ENCODE measurements around the gene P2RX4. TPM values are rescaled to one million over a fixed set of nuclear protein-coding genes. Genes with fewer than 3 reads are reported as not detected.
"Not testable (repeated sequence)": the region's sequence is repeated elsewhere in the genome, so short reads cannot be mapped to it uniquely, and the experiment has no call there.

P2RX4 gene
- total RNA-seq, 1 donor from 2014 or later, result 26.5 TPM

DNA sequence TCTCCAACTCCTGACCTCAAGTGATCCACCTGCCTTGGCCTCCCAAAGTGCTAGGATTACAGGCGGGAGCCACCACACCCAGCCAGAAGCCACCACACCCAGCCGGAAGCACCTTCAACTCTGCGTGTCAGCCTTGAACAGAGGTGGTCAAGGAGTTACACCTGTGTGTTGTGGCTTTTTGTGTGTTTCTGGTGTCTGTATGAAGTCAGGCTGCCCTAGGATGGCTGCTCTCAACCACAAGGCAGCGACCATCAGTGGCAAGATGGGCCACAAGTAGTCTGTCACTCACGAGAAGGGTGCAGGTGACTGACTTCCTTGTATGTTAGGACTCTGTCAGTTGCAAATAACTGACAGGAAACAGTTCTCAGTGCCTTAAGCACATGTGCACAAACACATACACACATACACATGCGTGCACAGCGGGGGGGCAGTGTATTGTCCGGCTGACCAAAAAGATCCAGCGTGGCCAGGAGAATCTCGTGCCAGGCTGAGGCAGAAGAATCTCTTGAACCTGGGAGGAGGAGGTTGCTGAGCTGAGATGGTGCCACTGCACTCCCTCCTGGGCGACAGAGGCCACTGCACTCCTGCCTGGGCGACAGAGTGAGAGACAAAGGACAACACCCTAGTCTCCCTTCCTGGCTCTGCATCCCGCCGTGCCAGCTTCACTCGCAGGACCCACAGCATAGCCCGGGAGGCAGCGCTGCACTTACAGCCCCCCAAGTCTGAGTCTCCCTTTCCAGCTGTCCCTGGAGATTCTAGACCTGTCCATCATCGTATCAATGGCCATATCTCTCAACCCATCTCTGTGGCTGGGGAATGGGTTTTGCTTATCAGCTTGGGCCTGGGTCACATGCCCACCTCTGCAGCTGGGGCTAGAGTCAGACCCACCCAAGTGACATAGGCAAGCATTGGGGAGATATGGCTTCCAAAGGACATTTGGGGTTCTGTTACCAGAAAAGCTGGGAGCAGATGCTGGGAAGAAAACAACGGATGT lies 13.7 kb downstream of the P2RX4 start:
- Histone ChIP-seq H3K4me3 (no peak overlapping the region), H3K27me3 (no peaks in the 10 kb centered on the region), H3K9me3 (no peaks in the 10 kb centered on the region), H3K36me3 (peaks cover 0 to 7% of the 10 kb centered on the region in 2 donors), H3K4me1 (peaks cover under 1% of the 10 kb centered on the region), H3K27ac (no peak overlapping the region)
- DNase-seq (ENCODE audit: extremely low spot score in 2 of 2), result no peak
- intact Hi-C loops (cut with DNase I), result no loop called here
- TF ChIP-seq CTCF (IDR thresholded peaks at IDR 0.05) (no peak), POLR2A (IDR thresholded peaks at IDR 0.05) (no peak), POLR2AphosphoS5 (IDR thresholded peaks at IDR 0.05; ENCODE audit: insufficient read depth in 1 of 2, low read depth in 1 of 2) (no peak)

DNA sequence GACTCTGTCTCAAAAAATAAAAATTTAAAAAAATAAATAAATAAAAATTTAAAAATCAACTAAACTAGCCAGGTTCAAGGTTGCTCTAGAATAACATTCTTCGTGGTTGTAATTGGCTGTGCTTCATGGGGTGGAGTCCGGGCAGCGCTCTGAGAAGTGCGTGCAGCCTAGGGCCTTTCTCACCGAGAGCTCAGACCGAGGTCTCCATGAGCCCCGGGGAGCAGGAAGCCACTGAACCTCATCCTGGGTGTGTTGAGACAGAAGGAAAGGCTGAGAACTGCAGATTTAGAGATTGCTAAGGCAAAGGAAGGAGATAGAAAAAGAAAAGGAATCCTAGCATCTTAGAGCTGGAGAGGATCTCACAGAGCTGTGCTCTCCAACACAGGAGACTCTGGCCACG lies 14.7 kb downstream of the P2RX4 start:
- intact Hi-C loops (cut with DNase I), result no loop called here
- H3K27ac ChIP-seq, result no peak overlapping the region

GRCh38 chr12:121226399-121226798 lies 16.5 kb downstream of the P2RX4 start:
- no peak for DNase-seq (ENCODE audit: extremely low spot score in 2 of 2)
- no peak overlapping the region for H3K27ac ChIP-seq
- no peak overlapping the region for H3K4me3 ChIP-seq
- TF ChIP-seq POLR2A (IDR thresholded peaks at IDR 0.05) (no peak), CTCF (IDR thresholded peaks at IDR 0.05) (no peak), POLR2AphosphoS5 (IDR thresholded peaks at IDR 0.05; ENCODE audit: insufficient read depth in 1 of 2, low read depth in 1 of 2) (no peak)
- no peaks in the 10 kb centered on the region for H3K27me3 ChIP-seq
- no peaks in the 10 kb centered on the region for H3K9me3 ChIP-seq
- H3K36me3 ChIP-seq, result peaks cover 0 to 13% of the 10 kb centered on the region in 2 donors
- peaks cover 17% of the 10 kb centered on the region for H3K4me1 ChIP-seq
- intact Hi-C loops (cut with DNase I), result no loop called here

More for the DNA sequence above, 14.7 kb downstream of the P2RX4 start:
- peaks cover 11% of the 10 kb centered on the region for H3K4me1 ChIP-seq
- H3K27me3 ChIP-seq, result no peaks in the 10 kb centered on the region
- no peak for DNase-seq (ENCODE audit: extremely low spot score in 2 of 2)
- no peak overlapping the region for H3K4me3 ChIP-seq
- no peak for TF ChIP-seq POLR2AphosphoS5 (IDR thresholded peaks at IDR 0.05; ENCODE audit: insufficient read depth in 1 of 2, low read depth in 1 of 2)
- TF ChIP-seq POLR2A (IDR thresholded peaks at IDR 0.05), result no peak
- no peaks in the 10 kb centered on the region for H3K9me3 ChIP-seq
- peaks cover 0 to 13% of the 10 kb centered on the region in 2 donors for H3K36me3 ChIP-seq

DNA sequence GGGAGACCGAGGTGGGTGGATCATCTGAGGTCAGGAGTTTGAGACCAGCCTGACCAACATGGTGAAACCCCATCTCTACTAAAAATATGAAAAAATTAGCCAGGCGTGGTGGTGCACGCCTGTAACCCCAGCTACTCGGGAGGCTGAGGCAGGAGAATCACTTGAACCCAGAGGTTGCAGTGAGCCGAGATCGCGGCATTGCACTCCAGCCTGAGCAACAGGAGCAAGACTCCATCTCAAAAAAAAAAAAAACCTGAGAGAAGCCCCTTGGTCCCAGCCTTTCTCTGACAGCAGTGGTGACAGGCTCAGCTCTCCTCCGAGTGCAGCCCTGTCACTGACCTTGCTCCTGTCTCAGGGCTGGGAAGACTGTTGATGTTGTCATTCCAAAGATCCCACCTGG lies 16.9 kb downstream of the P2RX4 start:
- H3K27me3 ChIP-seq; H3K9me3 ChIP-seq; intact Hi-C loops (cut with DNase I); DNase-seq (ENCODE audit: extremely low spot score in 2 of 2); H3K27ac ChIP-seq; H3K4me3 ChIP-seq: not testable (repeated sequence)
- peaks cover 0 to 13% of the 10 kb centered on the region in 2 donors for H3K36me3 ChIP-seq
- peaks cover 17% of the 10 kb centered on the region for H3K4me1 ChIP-seq

DNA sequence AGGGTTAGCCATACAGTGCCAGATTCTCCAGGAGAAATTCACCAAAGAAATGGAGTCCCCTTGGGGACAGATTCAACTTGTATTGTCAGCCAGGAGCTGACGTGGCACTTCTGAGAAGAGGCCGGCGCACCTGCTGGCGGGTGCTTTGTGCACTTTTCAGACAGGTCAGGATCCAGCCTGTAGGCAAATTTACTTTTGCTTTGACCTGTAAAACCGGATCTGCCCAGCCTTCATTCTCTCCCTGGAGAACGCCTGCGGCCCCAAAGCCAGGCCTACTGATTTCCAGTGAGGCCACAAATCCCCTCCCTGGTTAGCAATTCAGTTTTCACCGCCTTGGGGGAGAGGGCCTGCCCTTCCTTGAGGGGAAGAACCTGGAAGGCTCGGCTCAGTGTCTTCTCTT lies 17.4 kb downstream of the P2RX4 start:
- no peak overlapping the region for H3K27ac ChIP-seq
- no peak overlapping the region for H3K4me3 ChIP-seq
- peaks cover 0 to 13% of the 10 kb centered on the region in 2 donors for H3K36me3 ChIP-seq
- no peaks in the 10 kb centered on the region for H3K27me3 ChIP-seq
- DNase-seq (ENCODE audit: extremely low spot score in 2 of 2), result no peak
- TF ChIP-seq CTCF (IDR thresholded peaks at IDR 0.05) (no peak), POLR2AphosphoS5 (IDR thresholded peaks at IDR 0.05; ENCODE audit: insufficient read depth in 1 of 2, low read depth in 1 of 2) (peak; percentile 9 to 55)
- peaks cover 17% of the 10 kb centered on the region for H3K4me1 ChIP-seq
- no peaks in the 10 kb centered on the region for H3K9me3 ChIP-seq
- intact Hi-C loops (cut with DNase I), result no loop called here
